ENCODE results near the gene CRADD. TPM values are rescaled to one million over a fixed set of nuclear protein-coding genes. Genes with fewer than 3 reads are reported as not detected.

The CRADD gene
- total and polyA plus RNA-seq, 10 of the 15 experiments (the other 5 are each of a cell fraction or from before 2014, with no cell fraction given), result 7.6 to 15.5 (median 11.7) TPM

GRCh38 chr12:93829016-93829415 lies 151.8 kb downstream of the CRADD start (continued):
- TF ChIP-seq POLR2AphosphoS2 (IDR thresholded peaks at IDR 0.05; ENCODE audit: low read depth, low read length) (no peak), HDGF (IDR thresholded peaks at IDR 0.05) (no peak), CBX3 (IDR thresholded peaks at IDR 0.05; ENCODE audit: borderline replicate concordance, low read depth) (no peak), FOS (IDR thresholded peaks at IDR 0.05; ENCODE audit: borderline replicate concordance, extremely low read depth, insufficient read length) (no peak)

GRCh38 chr12:93831374-93831773 lies 154.2 kb downstream of the CRADD start:
- Histone ChIP-seq H3K4me3 (no peak overlapping the region), H3K9me3 (replicated peaks; ENCODE audit: control insufficient read depth, insufficient read depth, low read length) (no peaks in the 10 kb centered on the region), H3K79me2 (ENCODE audit: control insufficient read depth, insufficient read depth, low read length) (no peaks in the 10 kb centered on the region), H3K4me1 (ENCODE audit: control insufficient read depth, insufficient read depth, low read length) (no peaks in the 10 kb centered on the region), H3K4me2 (ENCODE audit: control insufficient read depth, insufficient read depth) (no peak overlapping the region), H3K27ac (ENCODE audit: control insufficient read depth, insufficient read depth) (no peak overlapping the region), H2AFZ (ENCODE audit: control insufficient read depth, low read depth, low read length) (no peak overlapping the region), H4K20me1 (ENCODE audit: control insufficient read depth, insufficient read depth) (no peaks in the 10 kb centered on the region), H3K9ac (ENCODE audit: control insufficient read depth, insufficient read depth, low read length) (no peak overlapping the region), H3K36me3 (ENCODE audit: control insufficient read depth in 2 of 2, insufficient read depth in 2 of 2, low read length in 1 of 2) (no peaks in the 10 kb centered on the region), H3K27me3 (replicated peaks in 1 of 2; ENCODE audit: control insufficient read depth in 2 of 2, insufficient read depth in 2 of 2, low read length in 1 of 2) (no peaks in the 10 kb centered on the region)
- intact Hi-C loops (cut with micrococcal nuclease; ENCODE audit: unreplicated experiment), result no loop called here
- ATAC-seq (no peak), DNase-seq (ENCODE audit: low read depth, low spot score) (no peak), FAIRE-seq (no peak)
- RAD21 ChIA-PET (ENCODE audit: unreplicated experiment), result no interaction called here
- SMC1A ChIA-PET (ENCODE audit: uncharacterized antibody, unreplicated experiment), result interaction anchor here (1.2 kb wide), 1 partner anchor 12 kb away, joined by 3 read pairs; no protein-coding TSS in a partner anchor
- POLR2A ChIA-PET, result no interaction called here
- WGBS (ENCODE audit: insufficient coverage, insufficient replicate concordance, low lambda C conversion rate, missing lambda C conversion rate), result 66% methylated on average over 5 of the region's 5 CpGs
- no TSS peak for BruUV-seq (replicated peaks)
- in situ Hi-C loops (cut with MboI), result no loop called here
- TF ChIP-seq NR2C2 (IDR thresholded peaks at IDR 0.05; ENCODE audit: borderline replicate concordance, control insufficient read depth, insufficient read length, low read depth) (no peak), RFX5 (IDR thresholded peaks at IDR 0.05; ENCODE audit: low read depth, low read length) (no peak)
- CTCF ChIA-PET, result no interaction called here

GRCh38 chr12:93832131-93832530 lies 155.0 kb downstream of the CRADD start:
- no peak overlapping the region for H2AFZ ChIP-seq (ENCODE audit: control insufficient read depth, low read depth, low read length)
- POLR2A ChIA-PET, result no interaction called here
- no peak overlapping the region for H3K9ac ChIP-seq (ENCODE audit: control insufficient read depth, insufficient read depth, low read length)
- H3K27ac ChIP-seq (ENCODE audit: control insufficient read depth, insufficient read depth), result no peak overlapping the region
- in situ Hi-C loops (cut with MboI), result no loop called here
- 49% methylated on average over 2 of the region's 2 CpGs for WGBS (ENCODE audit: insufficient coverage, insufficient replicate concordance, low lambda C conversion rate, missing lambda C conversion rate)
- no peaks in the 10 kb centered on the region for H3K79me2 ChIP-seq (ENCODE audit: control insufficient read depth, insufficient read depth, low read length)
- no peak overlapping the region for H3K4me3 ChIP-seq
- H4K20me1 ChIP-seq (ENCODE audit: control insufficient read depth, insufficient read depth), result no peaks in the 10 kb centered on the region
- H3K27me3 ChIP-seq (replicated peaks in 1 of 2; ENCODE audit: control insufficient read depth in 2 of 2, insufficient read depth in 2 of 2, low read length in 1 of 2), result no peaks in the 10 kb centered on the region
- no TSS peak for BruUV-seq (replicated peaks)
- DNase-seq (ENCODE audit: low read depth, low spot score) (no peak), FAIRE-seq (no peak), ATAC-seq (no peak)
- H3K9me3 ChIP-seq (replicated peaks; ENCODE audit: control insufficient read depth, insufficient read depth, low read length), result no peaks in the 10 kb centered on the region
- SMC1A ChIA-PET (ENCODE audit: uncharacterized antibody, unreplicated experiment), result interaction anchor here (1.2 kb wide), 1 partner anchor 13 kb away, joined by 3 read pairs; no protein-coding TSS in a partner anchor
- intact Hi-C loops (cut with micrococcal nuclease; ENCODE audit: unreplicated experiment), result no loop called here
- no peak overlapping the region for H3K4me2 ChIP-seq (ENCODE audit: control insufficient read depth, insufficient read depth)
- H3K36me3 ChIP-seq (ENCODE audit: control insufficient read depth in 2 of 2, insufficient read depth in 2 of 2, low read length in 1 of 2), result no peaks in the 10 kb centered on the region
- no peaks in the 10 kb centered on the region for H3K4me1 ChIP-seq (ENCODE audit: control insufficient read depth, insufficient read depth, low read length)
- RAD21 ChIA-PET (ENCODE audit: unreplicated experiment), result no interaction called here
- CTCF ChIA-PET, result no interaction called here
- TF ChIP-seq ZZZ3 (IDR thresholded peaks at IDR 0.05; ENCODE audit: control insufficient read depth, insufficient read length, low read depth), result no peak
- TF ChIP-seq GATAD2B (conservative IDR thresholded peaks at IDR 0.05; ENCODE audit: low read depth), result no peak
- no peak for TF ChIP-seq E2F8 (IDR thresholded peaks at IDR 0.05; ENCODE audit: low read depth, partially characterized antibody)
- no peak for TF ChIP-seq POU2F2 (IDR thresholded peaks at IDR 0.05; ENCODE audit: borderline replicate concordance, low read depth, low read length)

All from GM12878 (cell line).